HG02610 (cell line): ENCODE results near the gene CMC2.

Experiments
- ATAC-seq: cut with Tn5 transposase; IDR thresholded peaks from one replicate; pipeline ENCODE4 v1.9.1; 2021; ENCODE audit warnings: mild to moderate bottlenecking, moderate library complexity; ENCODE audit not compliant: unreplicated experiment

CMC2 gene

GRCh38 chr16:81003610-81004460 lies 2.9 kb downstream of the CMC2 start:
- no peak for ATAC-seq

GRCh38 chr16:81003064-81003463 lies 3.6 kb downstream of the CMC2 start:
- no peak for ATAC-seq

- ATAC-seq, result no peak
Observed at GRCh38 chr16:81001330-81001729, 5.4 kb downstream of the CMC2 start.

- ATAC-seq, result no peak
Observed at GRCh38 chr16:81000873-81001272, 5.8 kb downstream of the CMC2 start.

GRCh38 chr16:80997964-80998620 lies 8.6 kb downstream of the CMC2 start:
- no peak for ATAC-seq

- ATAC-seq, result peak; percentile 48
Observed at GRCh38 chr16:80997139-80997798, 9.4 kb downstream of the CMC2 start.

GRCh38 chr16:80996688-80997138 lies 10.0 kb downstream of the CMC2 start:
- no peak for ATAC-seq

GRCh38 chr16:80994451-80994850 lies 12.2 kb downstream of the CMC2 start:
- ATAC-seq, result no peak

GRCh38 chr16:80993834-80994233 lies 12.9 kb downstream of the CMC2 start:
- no peak for ATAC-seq

- no peak for ATAC-seq
Observed at GRCh38 chr16:80993307-80993706, 13.4 kb downstream of the CMC2 start.

- ATAC-seq, result no peak
Observed at GRCh38 chr16:80992676-80993293, 13.9 kb downstream of the CMC2 start.

- no peak for ATAC-seq
Observed at GRCh38 chr16:80991792-80992430, 14.8 kb downstream of the CMC2 start.

- no peak for ATAC-seq
Observed at GRCh38 chr16:80990978-80991377, 15.7 kb downstream of the CMC2 start.

GRCh38 chr16:80990577-80990976 lies 16.1 kb downstream of the CMC2 start:
- ATAC-seq, result no peak

- no peak for ATAC-seq
Observed at GRCh38 chr16:80989801-80990200, 16.9 kb downstream of the CMC2 start.

- no peak for ATAC-seq
Observed at GRCh38 chr16:80988756-80989155, 17.9 kb downstream of the CMC2 start.

GRCh38 chr16:80986557-80986956 lies 20.1 kb downstream of the CMC2 start:
- ATAC-seq, result no peak

GRCh38 chr16:80985611-80986010 lies 21.1 kb downstream of the CMC2 start:
- no peak for ATAC-seq

GRCh38 chr16:80984124-80984892 lies 22.4 kb downstream of the CMC2 start:
- no peak for ATAC-seq

- no peak for ATAC-seq
Observed at GRCh38 chr16:80982646-80983045, 24.0 kb downstream of the CMC2 start.
